GM19099 (cell line): ENCODE measurements around the gene TRDMT1.

Experiments used
- POLR2A ChIP-seq: IDR thresholded peaks from 3 replicates; pipeline ENCODE4 v1.6.1; 2011; ENCODE audit warnings: low read depth; ENCODE audit not compliant: insufficient read length; ENCODE audit errors: extremely low read depth

Gene TRDMT1

GRCh38 chr10:17220652-17221100 lies 19.2 kb upstream of the TRDMT1 start:
- TF ChIP-seq POLR2A = no peak

DNA sequence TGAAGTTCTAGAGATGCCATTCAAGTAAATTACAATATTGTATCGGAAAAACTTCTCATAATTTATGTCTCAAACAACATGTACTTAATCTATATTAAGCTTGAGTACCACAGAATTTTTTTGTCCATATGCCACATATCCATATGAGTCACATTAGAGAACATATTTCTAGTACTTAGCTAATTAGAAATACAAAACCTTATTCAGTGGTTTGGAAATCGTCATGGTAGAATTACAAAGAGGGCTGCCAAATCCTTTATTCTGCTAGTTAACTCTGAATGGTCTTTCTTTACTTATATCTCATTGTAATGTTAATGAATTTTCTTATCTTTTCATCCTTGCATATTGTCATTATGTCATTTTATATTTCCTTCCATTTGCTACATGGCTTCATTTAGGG lies 17.6 kb upstream of the TRDMT1 start:
- no peak for TF ChIP-seq POLR2A

GRCh38 chr10:17217631-17218232 lies 16.3 kb upstream of the TRDMT1 start:
- TF ChIP-seq POLR2A = no peak

- TF ChIP-seq POLR2A = no peak
Observed at GRCh38 chr10:17216901-17217395, 15.5 kb upstream of the TRDMT1 start.

DNA sequence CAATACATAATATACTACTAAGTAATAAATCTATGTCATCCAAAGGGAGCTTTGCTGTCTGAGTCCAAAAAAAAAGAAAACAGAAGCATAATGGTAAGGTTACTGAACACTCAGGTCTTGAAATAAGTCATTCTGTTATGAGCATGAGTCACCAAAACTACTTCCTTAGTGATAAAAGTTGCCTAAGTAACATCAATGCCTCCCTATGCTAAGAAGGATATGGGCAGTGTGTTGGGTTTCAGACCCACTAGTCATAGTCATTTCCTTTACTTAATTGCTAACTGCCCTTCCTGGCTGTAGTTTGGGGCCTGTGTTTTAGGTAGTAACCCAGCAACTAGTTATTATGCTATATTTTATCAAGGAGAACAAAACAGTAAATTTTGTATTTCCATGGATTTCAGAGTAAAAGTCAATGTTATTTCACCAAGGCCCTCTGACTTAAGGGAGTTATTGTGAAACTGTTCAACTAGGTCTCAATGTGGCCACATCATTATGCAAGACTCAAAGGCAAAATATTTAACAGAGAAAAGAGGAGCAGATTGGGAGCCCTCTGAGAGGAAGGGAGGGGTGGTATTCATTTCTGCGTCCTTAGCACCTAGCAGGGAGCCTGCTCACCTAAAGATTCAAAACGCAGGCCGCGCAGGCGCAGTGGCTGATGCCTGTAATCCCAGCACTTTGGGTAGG lies 14.9 kb upstream of the TRDMT1 start:
- no peak for TF ChIP-seq POLR2A

DNA sequence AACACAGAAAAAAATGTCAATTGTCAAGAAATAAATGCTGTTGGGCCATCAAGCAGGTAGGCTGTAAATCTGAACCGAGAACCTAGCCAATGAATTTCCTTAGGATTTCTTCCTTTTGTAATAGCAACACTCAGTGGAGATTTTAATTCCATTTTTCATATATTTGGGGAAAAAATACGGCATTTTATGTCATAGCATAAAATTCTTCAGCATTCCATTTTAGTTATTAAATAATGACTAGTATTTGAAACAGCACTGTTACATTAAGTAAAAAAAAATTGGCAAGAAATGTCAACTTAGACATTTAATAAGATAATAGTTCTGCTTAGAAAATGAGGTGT lies 14.3 kb upstream of the TRDMT1 start:
- no peak for TF ChIP-seq POLR2A

DNA sequence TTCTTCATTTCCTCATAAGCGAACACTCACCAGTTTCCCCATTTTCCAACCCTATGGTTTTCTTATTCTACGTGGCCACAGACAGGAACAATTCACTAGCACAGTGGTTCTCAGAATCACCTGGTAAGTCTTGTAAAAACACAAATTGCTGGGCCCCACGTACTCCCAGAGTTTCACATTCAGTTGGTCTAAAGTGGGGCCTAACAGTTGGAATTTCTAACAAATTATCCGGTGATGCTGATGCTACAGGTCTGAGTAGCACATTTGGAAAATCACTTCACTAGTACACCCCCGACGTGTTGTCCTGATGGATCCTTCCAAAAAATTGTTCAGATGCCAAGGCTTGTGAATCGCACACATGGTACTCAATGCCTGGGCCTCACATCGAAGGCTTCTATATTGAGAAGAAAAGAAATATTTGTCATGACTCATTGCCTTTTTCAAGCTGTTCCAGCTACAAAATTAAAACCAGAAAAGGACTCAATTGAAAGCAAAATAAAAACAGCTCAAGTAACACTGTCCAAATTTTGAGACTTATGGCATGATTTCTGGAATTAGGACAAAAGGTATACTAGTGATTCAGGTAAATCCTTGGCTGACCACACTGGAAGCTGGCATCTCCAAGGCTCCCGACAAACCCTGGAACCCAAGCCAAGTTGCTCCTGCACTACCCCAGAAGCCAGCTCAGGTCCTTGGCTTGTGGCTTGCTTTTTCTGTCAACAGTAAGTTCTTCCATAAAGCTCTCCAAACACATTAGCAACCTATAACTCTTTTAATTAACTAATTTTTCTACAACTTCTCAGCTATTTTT lies 13.7 kb upstream of the TRDMT1 start:
- TF ChIP-seq POLR2A = no peak

- TF ChIP-seq POLR2A = no peak
Observed at GRCh38 chr10:17214526-17214925, 13.1 kb upstream of the TRDMT1 start.

DNA sequence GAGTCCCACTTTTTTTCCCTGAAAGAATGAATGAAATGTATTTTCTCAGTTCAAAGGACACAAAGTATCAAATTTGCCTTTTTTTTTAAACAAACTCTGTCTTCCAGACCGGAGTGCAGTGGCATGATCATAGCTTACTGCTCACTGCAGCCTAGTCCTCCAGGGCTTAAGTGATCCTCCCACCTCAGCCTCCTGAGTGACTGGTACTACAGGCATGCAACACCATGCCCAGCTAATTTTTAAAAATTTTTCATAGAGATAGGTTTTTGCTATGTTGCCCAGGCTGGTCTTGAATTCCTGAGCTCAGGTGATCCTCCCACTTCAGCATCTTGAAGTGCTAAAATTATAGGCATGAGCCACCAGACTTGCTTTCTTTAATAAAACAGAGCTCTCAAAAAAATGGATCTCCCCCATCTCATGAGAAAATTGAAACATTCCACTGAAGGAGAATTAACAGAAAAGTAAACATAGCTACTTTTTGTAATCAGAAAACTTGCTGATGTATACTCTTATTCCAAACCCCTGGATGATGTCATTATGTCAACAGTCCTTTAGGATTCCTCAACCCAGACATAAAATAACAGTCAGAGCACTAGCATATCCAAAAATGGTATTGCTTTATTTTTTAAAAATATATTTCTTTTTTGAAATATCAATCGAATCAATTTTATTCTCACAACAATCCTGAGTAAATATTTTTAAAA lies 12.3 kb upstream of the TRDMT1 start:
- TF ChIP-seq POLR2A = no peak

GRCh38 chr10:17212802-17213221 lies 11.3 kb upstream of the TRDMT1 start:
- no peak for TF ChIP-seq POLR2A

GRCh38 chr10:17210361-17210760 lies 8.9 kb upstream of the TRDMT1 start:
- no peak for TF ChIP-seq POLR2A

- no peak for TF ChIP-seq POLR2A
Observed at GRCh38 chr10:17209881-17210280, 8.4 kb upstream of the TRDMT1 start.

DNA sequence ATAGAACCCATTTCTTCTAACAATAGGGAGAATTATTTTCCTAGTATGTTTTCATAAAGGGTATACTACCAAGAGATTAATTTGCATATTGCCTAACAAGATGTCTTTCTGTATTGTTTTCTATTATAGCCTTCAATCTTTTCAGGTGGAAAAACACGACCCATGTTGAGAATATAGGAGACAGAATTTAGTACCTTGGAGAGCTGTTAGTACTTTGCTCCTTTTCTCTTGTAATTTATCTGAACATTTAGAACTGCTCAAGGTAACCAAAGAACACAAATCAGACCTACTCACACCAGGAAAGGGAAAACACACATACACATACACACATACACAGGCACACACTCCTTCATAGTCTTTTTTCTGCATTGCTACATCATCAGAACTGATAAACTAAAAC lies 7.8 kb upstream of the TRDMT1 start:
- TF ChIP-seq POLR2A = no peak

- no peak for TF ChIP-seq POLR2A
Observed at GRCh38 chr10:17208476-17208875, 7.0 kb upstream of the TRDMT1 start.

- TF ChIP-seq POLR2A = no peak
Observed at GRCh38 chr10:17206210-17206709, 4.8 kb upstream of the TRDMT1 start.
